Stomach smooth muscle (tissue), 2 donors: ENCODE results near the gene MMEL1.

Experiments
- H3K27ac ChIP-seq: one replicate; pipeline ENCODE4 v1.7.0; 2013; ENCODE audit warnings: mild to moderate bottlenecking, low read length, inconsistent platforms
- H3K27me3 ChIP-seq, 2 donors: one replicate each; pipeline ENCODE4 v1.7.0; 2013; ENCODE audit warnings: low read length in 2 of 2; ENCODE audit not compliant: insufficient read depth in 2 of 2, control insufficient read depth in 1 of 2
- H3K36me3 ChIP-seq, 2 donors: one replicate each; pipeline ENCODE4 v1.7.0; 2013; ENCODE audit warnings: low read length in 2 of 2; ENCODE audit not compliant: control insufficient read depth in 2 of 2, insufficient read depth in 2 of 2
- H3K4me1 ChIP-seq: one replicate; pipeline ENCODE4 v1.7.0; 2013; ENCODE audit warnings: low read length; ENCODE audit not compliant: control insufficient read depth, insufficient read depth
- H3K4me3 ChIP-seq, 2 donors: one replicate each; pipeline ENCODE4 v1.7.0; 2013; ENCODE audit warnings: low read length in 2 of 2
- H3K9ac ChIP-seq, 2 donors: one replicate each; pipeline ENCODE4 v1.7.0; 2013; ENCODE audit warnings: low read length in 2 of 2, mild to moderate bottlenecking in 1 of 2
- H3K9me3 ChIP-seq, 2 donors: one replicate each; pipeline ENCODE4 v1.7.0; 2013; ENCODE audit warnings: low read length in 2 of 2; ENCODE audit not compliant: control insufficient read depth in 2 of 2
- donor health status: healthy.
- donor health status: Pancreatic carcinoma.

Gene MMEL1

DNA sequence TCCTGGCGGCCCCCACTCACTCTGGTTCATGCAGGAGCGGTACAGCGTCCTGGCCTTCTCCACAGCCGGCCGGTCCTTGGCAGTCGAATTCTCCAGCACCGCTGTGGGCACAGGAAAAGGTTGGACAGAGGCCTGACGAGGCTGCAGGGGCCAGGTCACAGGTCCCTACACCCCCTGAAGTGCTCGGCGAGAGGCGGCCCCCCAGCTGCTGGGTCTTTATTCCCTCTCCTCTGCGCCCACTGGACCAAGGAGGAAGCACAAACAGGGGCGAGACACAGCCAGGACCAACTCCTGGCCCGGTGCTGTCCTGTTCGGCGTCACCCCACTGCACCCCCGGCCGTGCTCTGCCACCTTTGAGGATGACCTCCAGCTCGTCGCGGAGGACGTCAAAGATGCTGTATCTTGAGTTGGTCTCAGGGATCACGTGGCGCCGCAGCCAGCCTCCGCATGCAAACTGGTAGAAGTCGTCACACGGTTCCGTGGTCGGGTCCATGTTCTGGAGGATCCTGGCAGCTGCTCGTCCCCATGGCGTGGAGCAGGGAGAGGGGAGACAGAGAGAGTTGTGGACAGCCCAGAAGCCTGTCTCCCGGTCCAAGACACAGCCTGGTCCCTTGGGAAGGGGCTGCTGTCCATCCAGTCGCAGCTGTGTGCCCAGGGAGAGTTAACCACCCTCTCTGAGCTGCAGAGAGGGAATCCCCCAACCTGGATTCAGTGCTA is 23.3 kb downstream of the MMEL1 start:
- no peaks in the 10 kb centered on the region for H3K36me3 ChIP-seq
- H3K27ac ChIP-seq = no peak overlapping the region
- H3K9ac ChIP-seq = no peak overlapping the region
- H3K9me3 ChIP-seq = peaks cover 5 to 6% of the 10 kb centered on the region in 2 donors
- H3K4me1 ChIP-seq = peaks cover 3% of the 10 kb centered on the region
- peaks cover 7 to 15% of the 10 kb centered on the region in 2 donors for H3K27me3 ChIP-seq
- no peak overlapping the region for H3K4me3 ChIP-seq

DNA sequence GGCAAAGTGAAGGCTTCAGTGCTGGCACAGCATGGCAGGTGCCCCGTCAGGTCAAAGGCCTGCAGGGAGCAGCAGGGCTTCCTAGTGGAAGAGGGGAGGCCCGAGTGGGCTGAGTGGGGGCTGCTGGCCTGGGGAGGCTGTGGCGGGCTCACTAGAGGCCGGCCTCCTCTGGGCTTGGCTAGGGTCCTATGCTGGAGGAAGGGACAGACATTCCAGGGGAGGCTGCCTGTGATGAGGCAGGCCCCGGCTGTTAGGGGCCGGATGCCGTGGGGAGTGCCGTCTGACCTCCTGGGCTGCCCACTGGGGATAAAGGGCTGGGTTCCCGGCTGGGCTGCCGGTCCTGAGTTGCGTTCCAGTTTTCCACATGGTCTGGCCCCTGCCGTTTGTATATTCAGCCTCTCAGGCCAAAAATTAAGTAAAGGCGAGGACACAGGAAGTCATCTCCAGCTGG is 25.1 kb downstream of the MMEL1 start:
- Histone ChIP-seq H3K27ac (no peak overlapping the region), H3K36me3 (no peaks in the 10 kb centered on the region), H3K4me3 (no peak overlapping the region), H3K9me3 (no peaks in the 10 kb centered on the region), H3K9ac (no peak overlapping the region), H3K27me3 (peaks cover 9 to 12% of the 10 kb centered on the region in 2 donors), H3K4me1 (peaks cover 3% of the 10 kb centered on the region)

- H3K36me3 ChIP-seq = no peaks in the 10 kb centered on the region
- no peak overlapping the region for H3K27ac ChIP-seq
- peaks cover 7 to 9% of the 10 kb centered on the region in 2 donors for H3K27me3 ChIP-seq
Measured at GRCh38 chr1:2606881-2607621, 25.8 kb downstream of the MMEL1 start.

GRCh38 chr1:2606396-2606880 is 26.4 kb downstream of the MMEL1 start:
- Histone ChIP-seq H3K27me3 (peaks cover 1 to 4% of the 10 kb centered on the region in 2 donors), H3K9me3 (peaks cover 0 to 3% of the 10 kb centered on the region in 2 donors), H3K27ac (no peak overlapping the region), H3K4me3 (no peak overlapping the region), H3K4me1 (peaks cover 3% of the 10 kb centered on the region), H3K9ac (no peak overlapping the region), H3K36me3 (no peaks in the 10 kb centered on the region)

More at GRCh38 chr1:2606881-2607621, 25.8 kb downstream of the MMEL1 start:
- no peak overlapping the region for H3K4me3 ChIP-seq
- H3K9me3 ChIP-seq = peaks cover 0 to 3% of the 10 kb centered on the region in 2 donors
- no peak overlapping the region for H3K9ac ChIP-seq
- peaks cover 3% of the 10 kb centered on the region for H3K4me1 ChIP-seq

DNA sequence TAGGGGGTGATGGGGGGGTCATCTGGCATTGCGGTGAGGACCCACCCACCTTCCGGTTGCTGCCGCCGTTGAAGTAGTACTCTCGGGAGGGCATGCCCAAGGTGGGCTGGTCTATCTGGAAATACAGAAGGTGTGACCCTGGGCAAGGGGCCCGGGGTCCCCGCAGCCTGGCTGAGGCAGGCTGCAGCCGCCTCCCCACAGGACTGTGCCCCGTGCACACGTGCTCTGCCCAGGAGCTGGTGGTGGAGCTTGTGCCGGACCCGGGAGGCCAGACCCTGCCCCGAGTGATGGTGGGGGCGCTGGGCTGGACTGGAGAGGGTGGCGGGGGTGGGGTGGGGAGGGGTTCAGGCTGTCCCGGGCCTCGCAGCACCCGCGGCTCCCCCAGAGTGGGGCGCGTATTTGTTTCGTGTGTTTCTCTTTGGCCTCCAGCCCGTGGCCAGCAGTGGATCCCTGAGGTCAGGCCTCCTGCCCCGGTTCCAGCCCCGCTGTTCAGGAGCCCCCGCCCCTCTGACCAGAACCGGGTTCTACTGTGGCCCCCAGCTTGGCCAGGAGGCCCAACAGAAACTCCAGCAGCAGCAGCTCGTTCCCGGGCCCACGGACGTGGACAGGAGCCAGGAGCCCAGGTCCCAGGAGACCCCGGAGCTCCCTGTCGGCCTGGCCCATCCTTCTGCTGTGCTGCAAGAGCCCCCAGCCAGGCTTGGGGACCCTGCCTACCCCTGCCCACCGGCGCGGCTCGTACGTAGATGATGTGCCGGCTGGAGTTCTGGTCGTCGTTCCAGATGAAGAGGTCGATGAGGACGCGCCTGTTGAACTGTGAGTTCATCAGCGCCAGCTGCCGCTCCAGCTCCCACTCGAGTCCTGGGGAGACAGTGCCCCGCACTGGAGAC is 27.1 kb downstream of the MMEL1 start:
- Histone ChIP-seq H3K9ac (no peak overlapping the region), H3K27ac (no peak overlapping the region), H3K4me1 (no peaks in the 10 kb centered on the region), H3K36me3 (no peaks in the 10 kb centered on the region), H3K9me3 (peaks cover 0 to 3% of the 10 kb centered on the region in 2 donors), H3K4me3 (no peak overlapping the region), H3K27me3 (peaks cover 0 to 4% of the 10 kb centered on the region in 2 donors)

DNA sequence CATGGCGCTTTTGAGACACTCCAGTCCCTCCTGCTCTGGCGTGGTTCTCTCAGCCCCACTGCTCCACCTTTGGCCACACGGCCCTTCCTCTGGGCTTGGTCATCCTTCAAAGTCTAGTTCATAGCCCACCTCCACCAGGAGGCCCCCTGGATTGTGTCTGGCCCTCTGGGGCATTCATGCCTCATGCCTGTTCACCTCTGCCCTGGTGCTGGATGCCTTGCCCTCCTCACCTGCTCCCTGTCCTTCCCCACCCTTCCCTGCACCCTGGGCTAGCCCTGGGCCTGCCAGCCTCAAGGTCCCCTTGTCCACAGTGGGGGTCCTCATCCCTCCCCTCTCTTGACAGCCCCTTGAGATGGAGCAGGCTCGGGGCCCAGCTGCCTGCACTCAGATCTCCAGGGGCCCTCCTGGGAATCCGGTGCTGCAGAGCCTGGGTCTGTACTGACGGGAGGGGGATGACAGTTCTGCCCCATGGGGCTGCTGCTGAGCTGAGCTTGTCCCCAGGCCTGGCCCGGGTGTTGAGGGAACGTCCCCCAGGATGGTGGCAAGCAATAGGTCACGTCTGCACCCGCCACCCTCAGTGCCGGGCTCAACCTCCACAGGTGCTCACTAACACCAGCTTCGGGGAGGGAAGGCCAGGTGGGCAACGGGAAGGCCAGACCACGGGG is 27.8 kb downstream of the MMEL1 start:
- H3K9ac ChIP-seq = no peak overlapping the region
- no peaks in the 10 kb centered on the region for H3K36me3 ChIP-seq
- peaks cover 0 to 2% of the 10 kb centered on the region in 2 donors for H3K27me3 ChIP-seq
- peaks cover 0 to 6% of the 10 kb centered on the region in 2 donors for H3K9me3 ChIP-seq
- H3K27ac ChIP-seq = no peak overlapping the region
- H3K4me3 ChIP-seq = no peak overlapping the region
- no peaks in the 10 kb centered on the region for H3K4me1 ChIP-seq

DNA sequence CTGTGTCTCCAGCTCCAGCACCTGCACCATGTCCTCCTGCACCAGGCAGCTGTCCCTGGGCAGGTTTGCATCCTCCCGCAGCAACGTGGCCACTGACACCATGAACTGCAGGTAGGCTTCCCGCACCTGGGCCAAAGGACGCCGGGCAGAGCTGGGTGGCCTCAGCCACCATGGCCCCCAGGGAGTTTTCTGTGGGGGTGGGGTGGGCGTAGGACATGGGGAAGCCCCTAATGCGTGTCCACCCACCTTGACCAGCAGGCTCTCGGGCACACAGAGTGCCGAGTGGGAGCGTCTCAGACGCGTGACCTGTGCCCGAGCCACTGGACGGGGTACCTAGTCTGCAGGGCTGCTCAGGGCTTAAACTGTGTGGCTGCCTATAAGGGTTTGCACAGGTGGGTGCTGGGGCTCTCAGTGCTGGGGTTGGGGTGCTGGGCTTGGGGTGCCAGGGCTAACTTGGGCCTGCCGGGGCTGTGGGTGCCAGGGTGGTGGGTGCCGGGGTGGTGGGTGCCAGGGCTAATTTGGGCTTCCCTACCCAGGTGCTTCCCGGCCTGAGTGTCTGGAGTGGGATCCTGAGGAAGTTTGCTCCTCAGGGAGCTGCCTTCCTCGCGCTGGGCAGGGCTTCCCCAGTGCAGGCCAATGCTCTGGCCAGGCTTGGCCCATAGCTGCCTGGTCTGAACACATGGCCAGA is 28.5 kb downstream of the MMEL1 start:
- Histone ChIP-seq H3K27me3 (peaks cover 0 to 2% of the 10 kb centered on the region in 2 donors), H3K36me3 (no peaks in the 10 kb centered on the region), H3K27ac (no peak overlapping the region), H3K4me3 (no peak overlapping the region), H3K4me1 (no peaks in the 10 kb centered on the region), H3K9ac (no peak overlapping the region), H3K9me3 (peaks cover 0 to 6% of the 10 kb centered on the region in 2 donors)

DNA sequence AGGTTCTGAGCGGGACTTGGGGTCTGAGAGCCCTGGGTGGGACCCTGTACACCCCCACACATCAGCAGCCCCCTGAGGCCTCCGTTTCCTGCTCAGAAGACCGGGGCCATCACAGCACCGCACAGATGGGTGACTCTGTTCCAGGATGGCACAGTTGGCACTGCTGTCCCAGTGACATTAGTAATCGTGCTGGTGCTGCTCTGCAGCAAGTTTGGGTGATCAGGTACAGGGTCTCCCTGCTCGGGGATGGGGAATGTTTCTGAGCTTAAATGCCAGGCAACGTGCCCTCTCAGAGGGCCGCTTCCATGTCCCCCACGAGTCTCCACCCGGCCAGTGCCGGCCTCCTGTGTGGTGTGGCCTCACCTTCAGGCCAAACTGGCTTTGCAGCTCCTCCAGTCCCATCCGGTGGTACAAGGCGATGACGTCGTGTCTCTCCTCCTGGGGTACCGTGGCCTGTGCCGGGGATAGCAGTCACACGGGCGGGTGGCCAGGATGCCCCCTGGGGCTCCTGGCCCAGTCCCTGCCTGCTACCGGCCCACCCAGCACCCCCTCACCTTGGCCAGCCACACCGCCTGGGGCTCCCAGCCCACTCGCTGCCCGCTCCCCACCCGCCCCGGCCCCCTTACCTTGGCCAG is 29.2 kb downstream of the MMEL1 start:
- peaks cover 0 to 2% of the 10 kb centered on the region in 2 donors for H3K27me3 ChIP-seq

GRCh38 chr1:2602866-2603520 is 29.8 kb downstream of the MMEL1 start:
- peaks cover 0 to 2% of the 10 kb centered on the region in 2 donors for H3K27me3 ChIP-seq
- no peaks in the 10 kb centered on the region for H3K36me3 ChIP-seq

More for the DNA sequence above, 29.2 kb downstream of the MMEL1 start:
- H3K36me3 ChIP-seq = no peaks in the 10 kb centered on the region
- H3K9ac ChIP-seq = no peak overlapping the region
- peaks cover 0 to 7% of the 10 kb centered on the region in 2 donors for H3K9me3 ChIP-seq
- H3K4me1 ChIP-seq = no peaks in the 10 kb centered on the region
- no peak overlapping the region for H3K27ac ChIP-seq
- no peak overlapping the region for H3K4me3 ChIP-seq

More at GRCh38 chr1:2602866-2603520, 29.8 kb downstream of the MMEL1 start:
- Histone ChIP-seq H3K4me3 (no peak overlapping the region), H3K9me3 (peaks cover 0 to 14% of the 10 kb centered on the region in 2 donors), H3K27ac (no peak overlapping the region), H3K9ac (no peak overlapping the region), H3K4me1 (no peaks in the 10 kb centered on the region)
